GM13976 (cell line): ENCODE data around the gene FPR1.
"Not testable (repeated sequence)": the region's sequence is repeated elsewhere in the genome, so short reads cannot be mapped to it uniquely, and the experiment has no call there.

Experiments
- DNase-seq: peaks from one replicate; pipeline ENCODE4 v3.0.0; 2012; ENCODE audit warnings: low spot score
- in situ Hi-C: fragments of 300-500 bp; cut with MboI; formaldehyde crosslinking; loops from one replicate; pipeline ENCODE4 v1.12.0; 2022; ENCODE audit warnings: low sequenced_read_pairs, mixed read lengths, inconsistent platforms; ENCODE audit not compliant: unreplicated experiment
- TF ChIP-seq, protein P1 (sequence below): IDR thresholded peaks from 2 replicates; pipeline ENCODE4 v1.5.1; 2012; ENCODE audit warnings: borderline replicate concordance, mild to moderate bottlenecking; ENCODE audit not compliant: insufficient read depth; ENCODE audit errors: extremely low read depth, missing control alignments, control extremely low read depth

The FPR1 gene

DNA sequence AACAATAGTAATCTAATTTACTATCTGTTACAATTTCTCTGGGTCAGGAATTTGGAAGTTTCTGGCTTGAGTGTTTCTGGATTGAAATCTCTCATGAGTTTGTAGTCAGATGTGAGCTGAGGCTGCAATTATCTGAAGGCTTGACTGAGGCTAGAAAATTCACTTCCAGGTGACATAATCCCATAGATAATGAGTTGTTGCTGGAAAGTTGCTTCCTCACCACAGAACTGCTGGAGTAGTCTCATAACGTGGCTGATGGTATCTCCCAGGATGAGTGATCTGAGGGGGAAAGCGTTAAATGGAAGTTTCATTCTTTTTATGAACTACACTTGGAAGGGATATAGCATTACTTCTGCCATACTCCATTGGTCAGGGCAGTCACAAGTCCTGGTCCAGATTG is 28.0 kb upstream of the FPR1 start:
- in situ Hi-C loops: no loop called here
- TF ChIP-seq, protein P1, sequence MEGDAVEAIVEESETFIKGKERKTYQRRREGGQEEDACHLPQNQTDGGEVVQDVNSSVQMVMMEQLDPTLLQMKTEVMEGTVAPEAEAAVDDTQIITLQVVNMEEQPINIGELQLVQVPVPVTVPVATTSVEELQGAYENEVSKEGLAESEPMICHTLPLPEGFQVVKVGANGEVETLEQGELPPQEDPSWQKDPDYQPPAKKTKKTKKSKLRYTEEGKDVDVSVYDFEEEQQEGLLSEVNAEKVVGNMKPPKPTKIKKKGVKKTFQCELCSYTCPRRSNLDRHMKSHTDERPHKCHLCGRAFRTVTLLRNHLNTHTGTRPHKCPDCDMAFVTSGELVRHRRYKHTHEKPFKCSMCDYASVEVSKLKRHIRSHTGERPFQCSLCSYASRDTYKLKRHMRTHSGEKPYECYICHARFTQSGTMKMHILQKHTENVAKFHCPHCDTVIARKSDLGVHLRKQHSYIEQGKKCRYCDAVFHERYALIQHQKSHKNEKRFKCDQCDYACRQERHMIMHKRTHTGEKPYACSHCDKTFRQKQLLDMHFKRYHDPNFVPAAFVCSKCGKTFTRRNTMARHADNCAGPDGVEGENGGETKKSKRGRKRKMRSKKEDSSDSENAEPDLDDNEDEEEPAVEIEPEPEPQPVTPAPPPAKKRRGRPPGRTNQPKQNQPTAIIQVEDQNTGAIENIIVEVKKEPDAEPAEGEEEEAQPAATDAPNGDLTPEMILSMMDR: no peak
- DNase-seq: no peak

DNA sequence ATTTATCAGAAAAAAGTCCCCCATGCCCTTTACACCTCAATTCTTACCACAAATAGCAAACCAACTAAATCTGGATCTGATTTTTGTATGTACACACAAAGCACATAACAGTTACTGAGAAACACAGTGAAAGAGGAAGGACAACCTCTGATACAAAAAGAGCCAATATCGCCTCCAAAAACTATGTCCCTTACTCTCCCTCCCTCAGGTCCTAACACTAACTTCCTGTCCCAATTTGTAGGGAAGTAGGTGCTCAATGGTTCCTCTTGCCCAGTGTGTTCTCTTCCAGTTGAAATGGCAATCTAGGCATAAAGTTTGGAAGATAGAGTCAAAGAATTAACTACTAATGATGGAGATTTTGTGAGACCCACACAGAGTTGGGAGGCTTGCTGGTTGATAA is 27.5 kb upstream of the FPR1 start:
- TF ChIP-seq, protein P1: no peak
- in situ Hi-C loops: no loop called here
- DNase-seq: no peak

DNA sequence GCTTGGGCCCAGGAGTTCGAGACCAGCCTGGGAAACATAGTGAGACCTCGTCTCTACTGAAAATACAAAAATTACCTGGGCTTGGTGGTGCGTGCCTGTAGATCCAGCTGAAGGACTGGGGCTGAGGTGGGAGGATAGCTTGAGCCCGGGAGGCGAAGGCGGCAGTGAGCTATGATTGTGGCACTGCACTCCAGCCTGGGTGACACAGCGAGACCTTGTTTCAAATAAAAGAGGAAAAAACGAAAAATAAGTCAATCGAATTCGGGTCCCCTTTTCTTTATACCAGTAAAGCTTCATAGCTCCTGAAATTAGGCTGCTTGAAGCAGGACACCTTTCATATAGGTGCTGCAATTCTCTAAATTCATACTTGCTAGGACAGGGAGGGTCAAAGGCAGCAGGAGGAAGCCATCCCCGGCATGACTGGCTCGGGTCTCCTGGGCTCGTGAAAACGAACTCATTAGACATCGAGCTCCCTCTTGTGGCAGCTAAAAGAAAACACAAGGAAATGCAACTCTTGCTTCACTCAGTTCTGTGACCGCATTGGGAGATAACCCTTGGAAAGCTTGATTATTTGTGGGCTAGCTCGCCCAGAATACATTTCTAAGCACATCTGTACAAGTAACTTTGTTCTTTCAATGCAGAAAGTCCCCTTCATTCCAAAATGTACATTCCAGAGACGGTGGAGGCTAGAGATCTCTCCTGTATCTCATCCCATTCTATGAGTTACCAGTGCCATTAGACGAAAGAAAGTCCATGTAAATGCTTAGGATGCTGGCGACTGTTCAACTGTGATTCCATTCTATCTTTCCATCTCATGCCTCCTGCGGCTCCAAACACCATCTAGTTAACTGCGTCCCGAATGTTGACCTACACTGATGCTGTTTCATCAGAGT is 26.1 kb upstream of the FPR1 start:
- TF ChIP-seq, protein P1: peak; percentile 49
- DNase-seq: peak; percentile 64
- in situ Hi-C loops: no loop called here

DNA sequence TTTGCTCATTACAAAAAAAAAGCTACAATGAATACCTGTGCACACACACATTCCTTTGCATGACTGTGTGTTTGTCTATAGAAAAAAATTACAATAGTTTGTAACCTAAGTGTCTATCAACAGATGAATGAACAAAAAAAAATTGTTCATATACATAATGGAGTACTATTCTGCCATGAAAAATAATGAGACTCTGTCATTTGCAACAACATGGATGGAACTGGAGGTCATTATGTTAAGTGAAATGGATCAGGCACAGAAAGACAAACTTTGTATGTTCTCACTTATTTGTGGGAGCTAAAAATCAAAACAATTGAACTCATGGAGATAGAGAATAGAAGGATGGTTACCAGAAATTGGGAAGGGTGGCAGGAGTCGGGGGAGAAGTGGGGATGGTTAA is 24.9 kb upstream of the FPR1 start:
- in situ Hi-C loops, DNase-seq: not testable (repeated sequence)

DNA sequence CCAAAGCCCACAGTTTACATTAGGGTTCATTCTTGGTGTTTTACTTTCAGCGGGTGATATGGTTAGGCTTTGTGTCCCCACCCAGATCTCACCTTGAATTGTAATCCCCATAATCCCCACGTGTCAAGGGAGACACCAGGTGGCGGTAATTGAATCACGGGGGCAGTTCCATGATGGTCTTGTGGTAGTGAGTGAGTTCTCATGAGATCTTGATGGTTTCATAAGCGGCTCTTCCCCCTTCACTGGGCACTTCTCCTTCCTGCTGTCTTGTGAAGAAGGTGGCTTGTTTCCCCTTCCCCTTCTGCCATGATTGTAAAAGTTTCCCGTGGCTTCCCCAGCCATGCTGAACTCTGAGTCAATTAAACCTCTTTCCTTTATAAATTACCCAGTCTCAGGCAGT is 21.3 kb upstream of the FPR1 start:
- TF ChIP-seq, protein P1: no peak
- in situ Hi-C loops: no loop called here
- no peak for DNase-seq

DNA sequence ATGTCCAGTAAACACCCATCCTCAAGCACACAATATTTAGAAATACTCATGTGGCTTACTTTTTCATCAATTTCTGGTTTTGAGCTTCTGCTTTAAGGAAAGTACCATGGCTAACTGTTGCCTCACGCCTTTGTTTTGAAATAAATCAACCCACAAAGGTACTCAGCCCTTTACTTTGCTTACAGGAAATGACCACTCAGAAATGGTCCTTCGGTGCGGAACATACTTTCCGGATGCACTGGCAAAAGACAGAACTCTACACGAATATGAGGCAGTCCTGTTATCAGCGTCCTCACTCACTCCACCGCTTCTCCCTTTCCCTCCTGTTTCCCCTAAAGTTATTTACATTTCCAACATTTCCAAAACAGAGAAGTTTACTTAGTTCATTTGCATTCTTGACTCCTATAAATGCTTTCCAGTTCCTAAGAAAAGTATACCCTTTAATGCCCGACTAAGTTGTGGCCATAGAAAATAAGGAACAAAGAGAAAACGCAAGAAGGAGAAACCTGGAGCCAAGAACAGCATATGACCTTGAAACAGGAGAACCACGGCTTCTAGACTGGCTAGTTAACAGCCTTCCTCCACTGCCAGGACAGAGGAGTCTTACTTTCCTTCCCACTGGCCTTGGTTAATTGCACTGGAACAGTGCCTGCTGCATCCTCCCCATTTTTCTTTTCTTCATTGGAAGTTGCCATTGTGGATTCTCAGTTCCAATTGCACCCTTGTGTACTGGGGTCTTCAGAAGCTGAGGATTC is 19.9 kb upstream of the FPR1 start:
- in situ Hi-C loops: no loop called here
- peak; percentile 29 for DNase-seq
- TF ChIP-seq, protein P1: no peak

DNA sequence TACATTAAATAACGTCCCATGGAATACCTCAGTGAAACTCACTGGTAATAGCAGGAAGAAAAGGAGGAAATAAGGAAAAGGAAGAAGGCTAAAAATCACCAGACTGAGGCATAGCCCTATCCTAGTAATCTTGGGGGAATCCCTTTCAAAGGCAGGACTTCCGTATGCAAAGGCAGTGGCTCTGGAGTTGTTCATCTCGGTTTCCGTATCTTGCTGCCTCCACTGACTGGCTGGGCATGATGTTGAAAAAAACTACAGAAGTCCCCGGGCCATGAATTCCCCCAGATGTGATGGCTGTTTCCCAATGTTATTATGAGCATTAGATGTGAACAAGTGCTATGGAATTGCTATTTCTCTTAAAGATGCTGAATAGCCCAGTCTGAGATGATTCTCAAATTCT is 14.8 kb upstream of the FPR1 start:
- TF ChIP-seq, protein P1: no peak
- DNase-seq: no peak
- in situ Hi-C loops: no loop called here
